OCI-LY7 (cell line): ENCODE results near the gene PTPN13. TPM values are rescaled to one million over a fixed set of nuclear protein-coding genes. Genes with fewer than 3 reads are reported as not detected.

Experiments used
- BruUV-seq: library from RNA; stranded (reverse); fragments of 400-500 nt; replicated peaks from 2 replicates; lab custom pipeline; 2021; lab: Mats Ljungman, UMichigan
- CTCF ChIA-PET: fragments of 300-600 bp; sonication (Branson Sonifier 250); formaldehyde crosslinking; loops from one replicate; lab custom pipeline; 2022; ENCODE audit warnings: antibody characterized with exemption; ENCODE audit not compliant: unreplicated experiment; lab: Charles Lee
- POLR2A ChIA-PET: fragments of 300-600 bp; sonication (Branson Sonifier 250); formaldehyde crosslinking; loops from one replicate; lab custom pipeline; 2022; ENCODE audit warnings: antibody characterized with exemption; lab: Charles Lee
- DNase-seq: peaks from one replicate; pipeline ENCODE4 v3.0.0-alpha.2; 2015; ENCODE audit warnings: low spot score
- H2AFZ ChIP-seq: fragments of 200-600 bp; sonication (generic), shearing (Covaris generic); 2 replicates; pipeline ENCODE4 v1.6.1; 2014; ENCODE audit warnings: mild to moderate bottlenecking, antibody characterized with exemption, low read length, moderate library complexity
- H3K27ac ChIP-seq: fragments of 200-600 bp; sonication (generic); 2 replicates; pipeline ENCODE4 v1.5.1; 2014; ENCODE audit warnings: mixed run types, low read depth, mild to moderate bottlenecking, moderate library complexity, low read length, inconsistent platforms; ENCODE audit not compliant: poor library complexity, severe bottlenecking
- H3K36me3 ChIP-seq: fragments of 200-600 bp; sonication (generic); 2 replicates; pipeline ENCODE4 v1.6.1; 2014; ENCODE audit warnings: mild to moderate bottlenecking, antibody characterized with exemption, low read length, moderate library complexity, mixed read lengths; ENCODE audit not compliant: insufficient read depth
- H3K4me1 ChIP-seq: fragments of 200-600 bp; sonication (generic); 2 replicates; pipeline ENCODE4 v1.5.1; 2014; ENCODE audit warnings: mild to moderate bottlenecking, low read length; ENCODE audit not compliant: insufficient read depth, poor library complexity, severe bottlenecking
- H3K4me2 ChIP-seq: fragments of 200-600 bp; sonication (generic); 2 replicates; pipeline ENCODE4 v1.6.1; 2014; ENCODE audit warnings: mild to moderate bottlenecking, low read length
- H3K4me3 ChIP-seq: fragments of 200-600 bp; sonication (generic); 2 replicates; pipeline ENCODE4 v1.5.1; 2014; ENCODE audit warnings: mild to moderate bottlenecking, low read depth, low read length; ENCODE audit not compliant: poor library complexity, severe bottlenecking
- H3K79me2 ChIP-seq: fragments of 200-600 bp; sonication (generic); 2 replicates; pipeline ENCODE4 v1.6.1; 2016; ENCODE audit warnings: low read depth, mild to moderate bottlenecking, low read length, moderate library complexity, mixed read lengths; ENCODE audit not compliant: insufficient read depth
- H3K9me2 ChIP-seq: fragments of 200-600 bp; sonication (generic); 2 replicates; pipeline ENCODE4 v1.6.1; 2016; ENCODE audit warnings: mild to moderate bottlenecking, low read length, mixed read lengths; ENCODE audit not compliant: insufficient read depth
- H3K9me3 ChIP-seq: fragments of 200-600 bp; sonication (generic); 2 replicates; pipeline ENCODE4 v1.6.1; 2014; ENCODE audit warnings: mild to moderate bottlenecking, mixed run types, low read length, mixed read lengths
- H4K20me1 ChIP-seq: fragments of 200-600 bp; sonication (generic); 2 replicates; pipeline ENCODE4 v1.6.1; 2014; ENCODE audit warnings: mild to moderate bottlenecking, antibody characterized with exemption, low read length, moderate library complexity, mixed read lengths; ENCODE audit not compliant: insufficient read depth
- CTCF ChIP-seq: fragments of 200-600 bp; sonication (generic); conservative IDR thresholded peaks from 2 replicates; pipeline ENCODE4 v1.5.1; 2014; ENCODE audit warnings: mild to moderate bottlenecking, antibody characterized with exemption, low read length, moderate library complexity, mixed read lengths
- EZH2phosphoT487 ChIP-seq: fragments of 200-600 bp; sonication (generic); IDR thresholded peaks from 2 replicates; pipeline ENCODE4 v1.6.1; 2018; ENCODE audit warnings: low read depth, borderline replicate concordance, mild to moderate bottlenecking, mixed run types, antibody characterized with exemption, low read length, moderate library complexity, mixed read lengths
- intact Hi-C: fragments of 100-400 bp; cut with micrococcal nuclease; formaldehyde crosslinking; loops from one replicate; pipeline ENCODE4 v1.10.0; 2022; ENCODE audit not compliant: unreplicated experiment
- total RNA-seq, 2 experiments: library from RNA; depleted of rRNA in 1 of 2; stranded (reverse); fragments of >200 nt in 1 of 2; shearing (Covaris generic) in 1 of 2; gene quantifications; 2 replicates each; pipeline ENCODE4 v1.2.3, GENCODE V29; 2014 to 2022

The PTPN13 gene
- total RNA-seq, 2 experiments from 2014 or later, result not detected

GRCh38 chr4:86791126-86791525 is 197.0 kb downstream of the PTPN13 start:
- H3K9me2 ChIP-seq, result no peaks in the 10 kb centered on the region
- no peak overlapping the region for H3K4me3 ChIP-seq
- H3K79me2 ChIP-seq, result no peaks in the 10 kb centered on the region
- H4K20me1 ChIP-seq, result no peaks in the 10 kb centered on the region
- H3K36me3 ChIP-seq, result no peaks in the 10 kb centered on the region
- H2AFZ ChIP-seq, result no peak overlapping the region
- H3K9me3 ChIP-seq, result no peaks in the 10 kb centered on the region
- H3K4me1 ChIP-seq, result no peaks in the 10 kb centered on the region
- POLR2A ChIA-PET, result no interaction called here
- no peak overlapping the region for H3K4me2 ChIP-seq
- CTCF ChIA-PET, result no interaction called here
- DNase-seq, result peak; percentile 26
- no TSS peak for BruUV-seq
- no peak overlapping the region for H3K27ac ChIP-seq
- TF ChIP-seq EZH2phosphoT487 (no peak), CTCF (peak; percentile 53)
- intact Hi-C loops, result no loop called here

- POLR2A ChIA-PET, result interaction anchor here (1.5 kb wide), 1 partner anchor 16 kb away, joined by 3 read pairs; no protein-coding TSS in a partner anchor
- H4K20me1 ChIP-seq, result no peaks in the 10 kb centered on the region
- no peak overlapping the region for H3K4me2 ChIP-seq
- H3K27ac ChIP-seq, result no peak overlapping the region
- DNase-seq, result no peak
- H3K36me3 ChIP-seq, result no peaks in the 10 kb centered on the region
- no peak for TF ChIP-seq EZH2phosphoT487
- TF ChIP-seq CTCF, result no peak
- no peaks in the 10 kb centered on the region for H3K9me2 ChIP-seq
- CTCF ChIA-PET, result no interaction called here
- H2AFZ ChIP-seq, result no peak overlapping the region
- intact Hi-C loops, result no loop called here
- no peaks in the 10 kb centered on the region for H3K9me3 ChIP-seq
- no TSS peak for BruUV-seq
- no peaks in the 10 kb centered on the region for H3K79me2 ChIP-seq
- H3K4me3 ChIP-seq, result no peak overlapping the region
- no peaks in the 10 kb centered on the region for H3K4me1 ChIP-seq
These were observed 215.7 kb downstream of the PTPN13 start for GRCh38 chr4:86809809-86810208.

- POLR2A ChIA-PET, result interaction anchor here (1.5 kb wide), 2 partner anchors 15 to 124 kb away, joined by 3 read pairs; no protein-coding TSS in a partner anchor
- no peak for TF ChIP-seq EZH2phosphoT487
- TF ChIP-seq CTCF, result no peak
- H3K9me3 ChIP-seq, result no peaks in the 10 kb centered on the region
- no peaks in the 10 kb centered on the region for H4K20me1 ChIP-seq
- H2AFZ ChIP-seq, result no peak overlapping the region
- H3K4me2 ChIP-seq, result no peak overlapping the region
- no peaks in the 10 kb centered on the region for H3K36me3 ChIP-seq
- intact Hi-C loops, result no loop called here
- CTCF ChIA-PET, result interaction anchor here (1.0 kb wide), 1 partner anchor 9 kb away, joined by 3 read pairs; no protein-coding TSS in a partner anchor
- no peak overlapping the region for H3K4me3 ChIP-seq
- H3K4me1 ChIP-seq, result no peaks in the 10 kb centered on the region
- H3K79me2 ChIP-seq, result no peaks in the 10 kb centered on the region
- BruUV-seq, result no TSS peak
- no peaks in the 10 kb centered on the region for H3K9me2 ChIP-seq
- DNase-seq, result no peak
- no peak overlapping the region for H3K27ac ChIP-seq
These were observed 216.7 kb downstream of the PTPN13 start for GRCh38 chr4:86810847-86811246.
